Fibroblast of mammary gland (primary cell): ENCODE results near the gene HTRA3.

Experiments
- DNase-seq: peaks from one replicate; pipeline ENCODE4 v3.0.0-alpha.2; 2010; ENCODE audit warnings: low read depth
- H3K4me3 ChIP-seq: 2 replicates; pipeline ENCODE4 v1.5.1; 2011; ENCODE audit warnings: low read depth, mild to moderate bottlenecking, low read length, moderate library complexity; ENCODE audit not compliant: control insufficient read depth
- TF ChIP-seq, protein P1 (sequence below): conservative IDR thresholded peaks from 2 replicates; pipeline ENCODE4 v1.5.1; 2011; ENCODE audit warnings: low read depth, low read length, inconsistent platforms; ENCODE audit not compliant: control insufficient read depth, insufficient read depth

HTRA3 gene

DNA sequence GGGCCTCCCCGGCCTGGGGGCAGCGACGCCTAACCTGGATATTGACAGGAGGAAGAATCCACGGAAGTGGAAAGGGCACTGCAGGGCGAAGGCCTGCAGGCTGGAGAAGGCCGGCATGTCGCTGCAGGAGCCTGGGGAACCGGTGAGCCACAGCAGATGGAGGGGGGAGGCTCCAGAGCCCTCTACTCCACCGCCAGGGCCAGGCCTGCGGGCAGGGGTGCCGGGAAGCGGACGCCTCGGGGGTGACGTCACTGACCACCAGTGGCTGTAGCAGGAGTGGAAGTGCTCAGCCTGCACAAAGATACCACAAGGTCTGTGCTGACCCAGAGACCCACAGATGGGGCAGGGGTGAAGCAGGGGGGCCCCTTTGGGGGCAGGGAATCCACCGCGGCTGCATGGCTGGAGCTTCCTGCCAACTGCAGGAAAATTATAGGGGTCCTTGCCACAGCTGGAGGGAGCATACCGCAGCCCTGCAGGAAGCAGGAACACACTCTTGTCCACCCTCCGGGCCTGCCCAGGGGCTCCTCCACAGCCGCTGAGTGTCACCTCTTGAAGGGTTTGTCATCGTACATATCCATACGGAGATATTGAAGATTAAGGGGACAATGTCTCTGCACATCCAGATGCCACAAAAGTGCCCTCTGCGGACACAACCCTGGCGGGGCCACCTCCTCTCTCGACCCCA is 7.6 kb upstream of the HTRA3 start:
- TF ChIP-seq, protein P1, sequence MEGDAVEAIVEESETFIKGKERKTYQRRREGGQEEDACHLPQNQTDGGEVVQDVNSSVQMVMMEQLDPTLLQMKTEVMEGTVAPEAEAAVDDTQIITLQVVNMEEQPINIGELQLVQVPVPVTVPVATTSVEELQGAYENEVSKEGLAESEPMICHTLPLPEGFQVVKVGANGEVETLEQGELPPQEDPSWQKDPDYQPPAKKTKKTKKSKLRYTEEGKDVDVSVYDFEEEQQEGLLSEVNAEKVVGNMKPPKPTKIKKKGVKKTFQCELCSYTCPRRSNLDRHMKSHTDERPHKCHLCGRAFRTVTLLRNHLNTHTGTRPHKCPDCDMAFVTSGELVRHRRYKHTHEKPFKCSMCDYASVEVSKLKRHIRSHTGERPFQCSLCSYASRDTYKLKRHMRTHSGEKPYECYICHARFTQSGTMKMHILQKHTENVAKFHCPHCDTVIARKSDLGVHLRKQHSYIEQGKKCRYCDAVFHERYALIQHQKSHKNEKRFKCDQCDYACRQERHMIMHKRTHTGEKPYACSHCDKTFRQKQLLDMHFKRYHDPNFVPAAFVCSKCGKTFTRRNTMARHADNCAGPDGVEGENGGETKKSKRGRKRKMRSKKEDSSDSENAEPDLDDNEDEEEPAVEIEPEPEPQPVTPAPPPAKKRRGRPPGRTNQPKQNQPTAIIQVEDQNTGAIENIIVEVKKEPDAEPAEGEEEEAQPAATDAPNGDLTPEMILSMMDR, result no peak
- no peak for DNase-seq
- H3K4me3 ChIP-seq, result no peak overlapping the region

DNA sequence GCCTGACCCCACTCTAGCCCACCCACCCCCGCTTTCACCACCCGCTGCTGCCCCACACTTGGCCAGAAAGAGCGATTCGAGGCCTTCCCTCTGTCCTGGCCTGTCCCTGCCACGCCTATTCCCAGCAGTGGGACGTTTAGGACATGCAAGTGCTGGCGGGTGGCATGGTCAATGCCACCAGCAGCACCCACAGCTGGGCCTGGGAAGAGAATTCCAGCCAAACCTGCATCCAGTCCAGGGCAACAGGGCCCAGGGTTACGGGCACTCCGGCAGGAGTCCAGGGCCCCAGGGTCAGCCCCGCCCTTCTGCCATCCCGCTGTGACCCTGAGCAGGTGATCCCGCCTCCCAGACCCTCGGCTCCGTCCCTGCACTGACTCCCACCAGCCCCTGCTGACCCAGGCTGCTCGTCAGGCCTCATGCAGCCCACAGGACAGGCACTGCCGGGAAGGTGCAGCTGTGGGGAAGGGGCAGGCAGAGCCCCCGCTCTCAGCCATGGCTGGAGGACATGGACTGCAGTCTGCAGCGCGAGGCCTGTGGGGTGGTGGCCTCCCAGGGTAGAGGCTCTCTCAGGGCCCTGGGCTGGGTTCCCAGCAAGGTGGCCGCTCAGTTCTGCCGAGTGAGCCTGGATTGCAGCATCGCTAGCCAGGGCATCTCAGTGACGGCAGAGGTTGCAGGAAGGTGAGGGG is 6.8 kb upstream of the HTRA3 start:
- DNase-seq, result no peak
- TF ChIP-seq, protein P1, result no peak
- no peak overlapping the region for H3K4me3 ChIP-seq

DNA sequence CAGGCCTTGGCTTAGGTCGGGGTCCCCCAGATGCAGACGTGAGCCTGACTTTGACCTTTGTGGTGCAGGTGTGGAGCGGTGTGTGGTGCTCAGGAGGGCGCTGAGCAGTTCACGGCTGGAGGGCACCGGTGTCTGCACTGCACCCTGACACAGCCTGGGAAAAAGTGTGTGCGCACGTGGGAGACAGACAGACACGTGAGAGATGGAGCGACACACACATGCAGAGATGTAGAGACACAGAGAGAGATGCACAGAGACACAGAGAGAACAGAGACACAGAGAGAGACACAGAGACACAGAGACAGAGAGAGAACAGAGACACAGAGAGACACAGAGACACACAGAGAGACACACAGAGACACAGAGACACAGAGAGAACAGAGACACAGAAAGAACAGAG is 6.2 kb upstream of the HTRA3 start:
- TF ChIP-seq, protein P1, result no peak
- H3K4me3 ChIP-seq, result no peak overlapping the region
- DNase-seq, result no peak

DNA sequence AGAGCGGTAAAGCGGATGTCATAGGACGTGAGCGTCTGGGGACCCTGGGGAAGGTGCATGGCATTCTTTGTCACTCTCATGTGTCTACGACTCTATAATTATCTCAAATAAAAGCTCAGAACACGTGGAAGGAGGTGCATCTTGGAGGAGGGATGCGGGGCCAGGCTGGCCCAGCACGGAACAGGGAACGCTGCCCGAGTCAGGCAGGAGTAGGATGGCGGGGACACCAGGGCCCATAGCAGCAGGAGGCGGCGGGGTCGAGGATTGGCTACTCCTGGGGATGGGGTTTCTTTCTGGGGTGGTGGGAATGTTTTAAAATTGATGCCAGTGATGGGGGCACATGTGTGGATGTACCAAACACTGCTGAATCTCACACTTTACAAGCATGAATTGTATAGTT is 5.4 kb upstream of the HTRA3 start:
- TF ChIP-seq, protein P1, result no peak
- DNase-seq, result no peak
- no peak overlapping the region for H3K4me3 ChIP-seq

DNA sequence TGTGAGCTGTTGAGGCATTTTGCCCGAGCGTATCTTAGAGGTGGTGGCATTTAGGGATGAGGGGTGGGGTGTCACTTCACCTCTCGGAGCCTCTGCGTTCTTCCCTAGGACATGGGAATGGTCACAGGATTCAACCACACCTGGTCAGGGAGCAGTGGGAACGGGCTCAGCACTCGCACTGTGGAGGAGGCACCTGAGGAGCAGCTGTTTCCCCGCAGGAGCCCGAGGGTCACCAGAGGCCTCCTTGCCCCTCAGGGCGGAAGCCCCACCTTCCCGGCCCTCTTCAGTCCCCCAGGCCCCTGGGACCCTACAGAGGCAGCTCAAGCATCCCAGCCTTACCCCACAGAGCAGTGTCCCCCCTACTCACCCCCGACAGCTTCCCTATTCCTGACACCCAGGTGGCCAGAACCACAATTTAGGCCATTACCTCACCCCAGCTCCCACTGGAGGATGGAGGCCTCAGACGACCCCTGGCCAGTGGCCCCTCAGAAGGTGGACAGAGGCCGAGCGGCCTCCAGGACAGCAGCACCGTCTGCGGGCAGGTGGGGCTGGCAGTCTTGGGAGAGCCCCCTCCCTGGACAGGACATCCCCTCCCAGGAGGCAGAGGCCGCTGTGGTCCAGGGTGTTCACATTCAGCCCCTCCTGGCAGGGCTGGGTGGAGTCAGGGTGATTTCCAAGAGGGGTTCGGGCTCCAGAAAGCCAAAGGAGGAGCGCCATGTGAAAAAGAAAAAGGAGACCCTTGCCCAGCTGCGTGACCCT is 4.2 kb upstream of the HTRA3 start:
- TF ChIP-seq, protein P1, result no peak
- no peak for DNase-seq
- H3K4me3 ChIP-seq, result no peak overlapping the region

DNA sequence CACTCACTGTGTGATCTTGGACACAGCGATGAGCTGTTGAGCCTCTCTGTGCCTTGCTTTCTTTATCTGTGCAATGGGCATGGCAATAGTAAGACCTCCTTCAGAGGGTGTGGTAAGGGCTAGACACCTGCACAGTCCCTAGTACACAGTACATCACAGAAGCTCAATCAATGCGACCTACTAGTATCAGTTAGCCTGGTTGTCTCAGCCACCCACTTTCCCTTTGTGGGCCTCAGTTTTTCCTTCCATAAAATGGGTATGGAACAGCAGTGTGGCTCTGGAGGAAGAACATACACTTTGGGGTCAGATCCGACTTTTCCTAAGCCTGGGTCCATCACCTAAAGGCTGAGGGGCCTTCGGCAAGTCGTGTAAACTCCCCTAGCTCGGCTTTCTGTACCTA is 3.5 kb upstream of the HTRA3 start:
- TF ChIP-seq, protein P1, result no peak
- DNase-seq, result no peak
- H3K4me3 ChIP-seq, result no peak overlapping the region
